Mesenchymal stem cell (in vitro differentiated cells and primary cell): ENCODE data around the gene STX12.

Source experiments
- DNase-seq: peaks from one replicate; pipeline ENCODE4 v3.0.0-alpha.2; 2013
- H2AFZ ChIP-seq: one replicate; pipeline ENCODE4 v1.6.1; 2013; ENCODE audit warnings: low read depth, mild to moderate bottlenecking, control low read depth, inconsistent platforms, low read length, moderate library complexity
- H2AK5ac ChIP-seq: 2 replicates; pipeline ENCODE4 v1.6.1; 2013; ENCODE audit warnings: low read length, moderate library complexity, mild to moderate bottlenecking, inconsistent platforms; ENCODE audit not compliant: severe bottlenecking
- H2BK120ac ChIP-seq: one replicate; pipeline ENCODE4 v1.6.1; 2013; ENCODE audit warnings: low read depth, mild to moderate bottlenecking, inconsistent platforms, low read length, moderate library complexity
- H2BK12ac ChIP-seq, 2 experiments: one replicate each; pipeline ENCODE4 v1.6.1; 2013; ENCODE audit warnings: inconsistent platforms in 2 of 2, low read length in 2 of 2, mild to moderate bottlenecking in 2 of 2, moderate library complexity in 2 of 2, control low read depth in 1 of 2
- H2BK15ac ChIP-seq: one replicate; pipeline ENCODE4 v1.6.1; 2013; ENCODE audit warnings: mild to moderate bottlenecking, low read depth, inconsistent platforms; ENCODE audit not compliant: poor library complexity, severe bottlenecking
- H2BK5ac ChIP-seq: 2 replicates; pipeline ENCODE4 v1.6.1; 2013; ENCODE audit warnings: low read depth, mild to moderate bottlenecking, low read length, control low read depth, inconsistent platforms; ENCODE audit not compliant: poor library complexity, severe bottlenecking
- H3K14ac ChIP-seq, 2 experiments: one replicate each; pipeline ENCODE4 v1.6.1; 2013; ENCODE audit warnings: inconsistent platforms in 2 of 2, low read length in 2 of 2, control low read depth in 1 of 2, mild to moderate bottlenecking in 1 of 2, moderate library complexity in 1 of 2
- H3K18ac ChIP-seq, 2 experiments: one replicate each; pipeline ENCODE4 v1.6.1; 2013; ENCODE audit warnings: inconsistent platforms in 2 of 2, low read length in 2 of 2, control low read depth in 1 of 2, low read depth in 1 of 2, mild to moderate bottlenecking in 1 of 2
- H3K23ac ChIP-seq, 2 experiments: one replicate each; pipeline ENCODE4 v1.6.1; 2013; ENCODE audit warnings: inconsistent platforms in 2 of 2, low read length in 2 of 2, mild to moderate bottlenecking in 2 of 2, moderate library complexity in 2 of 2, control low read depth in 1 of 2
- H3K27ac ChIP-seq: 2 replicates; pipeline ENCODE4 v1.5.1; 2013; ENCODE audit warnings: mild to moderate bottlenecking, moderate library complexity, low read length, control low read depth, inconsistent platforms; ENCODE audit not compliant: poor library complexity, severe bottlenecking
- H3K27me3 ChIP-seq, 2 experiments: 2 replicates each; pipeline versions ENCODE4 v1.6.1 to v1.7.0; 2013; ENCODE audit warnings: low read length in 2 of 2, mild to moderate bottlenecking in 2 of 2, moderate library complexity in 2 of 2, control low read depth in 1 of 2, inconsistent platforms in 1 of 2; ENCODE audit not compliant: control insufficient read depth in 1 of 2, insufficient read depth in 1 of 2
- H3K36me3 ChIP-seq, 2 experiments: 2 replicates each; pipeline versions ENCODE4 v1.6.1 to v1.7.0; 2013; ENCODE audit warnings: low read length in 2 of 2, control low read depth in 1 of 2, inconsistent platforms in 1 of 2, low read depth in 1 of 2, mild to moderate bottlenecking in 1 of 2; ENCODE audit not compliant: insufficient read depth in 2 of 2, control insufficient read depth in 1 of 2
- H3K4ac ChIP-seq, 2 experiments: one replicate each; pipeline ENCODE4 v1.6.1; 2013; ENCODE audit warnings: inconsistent platforms in 2 of 2, low read length in 2 of 2, mild to moderate bottlenecking in 2 of 2, moderate library complexity in 2 of 2, control low read depth in 1 of 2, low read depth in 1 of 2
- H3K4me1 ChIP-seq: 2 replicates; pipeline ENCODE4 v1.6.1; 2013; ENCODE audit warnings: low read depth, low read length, control low read depth; ENCODE audit not compliant: control insufficient read depth, insufficient read depth
- H3K4me2 ChIP-seq: 2 replicates; pipeline ENCODE4 v1.6.1; 2013; ENCODE audit warnings: low read length, mild to moderate bottlenecking, inconsistent platforms; ENCODE audit not compliant: poor library complexity, severe bottlenecking
- H3K4me3 ChIP-seq, 2 experiments: 2 replicates each; pipeline versions ENCODE4 v1.5.1 to v1.7.0; 2013; ENCODE audit warnings: low read length in 2 of 2, mild to moderate bottlenecking in 2 of 2, control low read depth in 1 of 2, low read depth in 1 of 2; ENCODE audit not compliant: insufficient read depth in 1 of 2
- H3K79me1 ChIP-seq: replicated peaks from 2 replicates; pipeline ENCODE4 v1.6.1; 2013; ENCODE audit warnings: mild to moderate bottlenecking, control low read depth, low read length, inconsistent platforms; ENCODE audit not compliant: poor library complexity, severe bottlenecking
- H3K9ac ChIP-seq: 2 replicates; pipeline ENCODE4 v1.7.0; 2013; ENCODE audit warnings: mild to moderate bottlenecking, low read length, moderate library complexity
- H3K9me3 ChIP-seq: 2 replicates; pipeline ENCODE4 v1.7.0; 2013; ENCODE audit warnings: mild to moderate bottlenecking, low read length; ENCODE audit not compliant: control insufficient read depth
- H4K8ac ChIP-seq: one replicate; pipeline ENCODE4 v1.6.1; 2013; ENCODE audit warnings: inconsistent platforms, mild to moderate bottlenecking, low read length, moderate library complexity
- H4K91ac ChIP-seq: one replicate; pipeline ENCODE4 v1.6.1; 2013; ENCODE audit warnings: mild to moderate bottlenecking, low read length, inconsistent platforms
- WGBS: methylation state at CpG from one replicate; pipeline ENCODE4 v1.1.7; 2013; ENCODE audit warnings: mixed read lengths; 5-methylcytosine and 5-hydroxymethylcytosine counted together

Gene STX12

DNA sequence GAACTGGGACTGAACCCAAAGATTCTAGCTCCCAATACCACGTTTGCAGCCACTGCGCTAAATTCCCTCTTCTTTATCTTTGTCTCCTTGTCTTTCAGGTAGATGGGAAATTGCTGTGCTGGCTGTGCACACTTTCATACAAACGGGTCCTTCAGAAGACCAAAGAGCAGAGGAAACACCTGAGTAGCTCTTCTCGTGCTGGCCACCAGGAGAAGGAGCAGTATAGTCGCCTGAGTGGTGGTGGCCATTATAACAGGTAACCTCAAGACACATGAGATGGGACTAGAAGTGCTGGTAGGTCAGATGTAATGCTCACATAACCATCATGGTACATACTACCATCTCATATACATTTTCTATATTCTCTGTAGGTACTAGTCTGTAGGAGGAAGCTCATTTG, 28.5 kb upstream of the STX12 start:
- no peak overlapping the region for H3K27ac ChIP-seq
- no peak overlapping the region for H4K91ac ChIP-seq

DNA sequence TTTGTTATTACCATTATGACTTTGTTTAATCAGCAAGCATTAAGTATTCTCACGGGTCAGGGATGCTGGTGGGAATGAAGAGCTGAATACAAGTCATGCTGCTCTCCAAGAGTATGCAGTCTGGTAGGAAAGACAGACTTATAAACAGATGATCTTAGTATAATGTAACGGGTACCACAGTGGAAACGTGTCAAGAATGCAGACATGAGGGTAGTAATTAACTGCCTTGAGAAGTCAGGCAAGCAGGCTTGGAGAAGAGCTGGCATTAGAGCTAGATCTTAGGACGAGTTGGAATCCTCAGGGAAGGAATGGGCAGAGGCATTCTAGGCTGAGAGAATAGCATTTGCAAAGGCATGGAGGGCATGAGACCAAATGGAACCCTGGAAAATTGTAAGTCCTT, 27.6 kb upstream of the STX12 start:
- Histone ChIP-seq H2BK12ac (no peak overlapping the region), H2AFZ (no peak overlapping the region), H3K27me3 (no peaks in the 10 kb centered on the region), H3K4ac (no peak overlapping the region), H3K14ac (no peak overlapping the region), H3K36me3 (peaks cover 20 to 82% of the 10 kb centered on the region in 2 experiments), H3K4me3 (no peak overlapping the region), H3K9me3 (no peaks in the 10 kb centered on the region), H3K27ac (no peak overlapping the region), H3K18ac (no peak overlapping the region), H4K91ac (no peak overlapping the region), H4K8ac (no peak overlapping the region), H2BK120ac (no peak overlapping the region), H3K23ac (no peak overlapping the region), H3K79me1 (peaks cover 1% of the 10 kb centered on the region), H2BK15ac (no peak overlapping the region), H3K4me2 (no peak overlapping the region), H2BK5ac (no peak overlapping the region), H2AK5ac (no peak overlapping the region), H3K9ac (no peak overlapping the region), H3K4me1 (no peaks in the 10 kb centered on the region)
- no peak for DNase-seq
- WGBS, result 94% methylated on average over 4 of the region's 4 CpGs

More for the DNA sequence above, 28.5 kb upstream of the STX12 start:
- no peak overlapping the region for H3K4ac ChIP-seq
- 92% methylated on average over 4 of the region's 5 CpGs for WGBS
- no peak overlapping the region for H3K4me3 ChIP-seq
- no peak overlapping the region for H3K9ac ChIP-seq
- H4K8ac ChIP-seq, result no peak overlapping the region
- H3K79me1 ChIP-seq, result peaks cover 1% of the 10 kb centered on the region
- no peak overlapping the region for H2BK15ac ChIP-seq
- no peak overlapping the region for H2AK5ac ChIP-seq
- no peak overlapping the region for H2BK120ac ChIP-seq
- no peak overlapping the region for H3K18ac ChIP-seq
- no peak overlapping the region for H2BK5ac ChIP-seq
- H3K4me1 ChIP-seq, result no peaks in the 10 kb centered on the region
- H3K9me3 ChIP-seq, result no peaks in the 10 kb centered on the region
- H2BK12ac ChIP-seq, result no peak overlapping the region
- H2AFZ ChIP-seq, result no peak overlapping the region
- H3K14ac ChIP-seq, result no peak overlapping the region
- DNase-seq, result no peak
- no peak overlapping the region for H3K4me2 ChIP-seq
- peaks cover 23 to 82% of the 10 kb centered on the region in 2 experiments for H3K36me3 ChIP-seq
- H3K27me3 ChIP-seq, result no peaks in the 10 kb centered on the region
- H3K23ac ChIP-seq, result no peak overlapping the region

DNA sequence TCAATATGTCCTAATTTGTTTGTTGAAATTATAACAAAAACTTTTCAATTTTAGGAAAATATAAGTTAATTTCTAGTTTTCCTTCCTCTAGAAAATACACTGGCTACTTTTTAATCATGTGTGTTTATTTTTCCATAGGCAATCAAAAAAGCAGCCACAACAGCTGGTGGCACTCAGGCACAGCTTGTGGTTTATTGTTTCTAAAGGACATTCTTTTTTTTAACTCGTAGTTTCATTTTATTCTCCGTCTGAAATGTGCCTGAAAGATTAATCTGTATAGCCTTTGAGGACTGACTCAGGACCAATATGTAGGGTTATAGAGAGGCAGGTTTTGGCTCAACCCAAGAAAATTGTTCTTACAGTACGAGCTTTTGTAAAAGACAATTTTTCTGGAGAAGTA, 20.7 kb upstream of the STX12 start:
- Histone ChIP-seq H2AFZ (no peak overlapping the region), H3K4me3 (no peak overlapping the region), H3K4ac (no peak overlapping the region), H2AK5ac (no peak overlapping the region), H3K9me3 (no peaks in the 10 kb centered on the region), H4K8ac (no peak overlapping the region), H3K4me2 (no peak overlapping the region), H3K79me1 (peaks cover 2% of the 10 kb centered on the region), H3K27ac (no peak overlapping the region), H3K23ac (no peak overlapping the region), H3K36me3 (peaks cover 16 to 83% of the 10 kb centered on the region in 2 experiments), H3K18ac (no peak overlapping the region), H3K14ac (no peak overlapping the region), H2BK12ac (no peak overlapping the region), H3K9ac (no peak overlapping the region), H3K27me3 (no peaks in the 10 kb centered on the region), H2BK15ac (no peak overlapping the region), H4K91ac (no peak overlapping the region), H3K4me1 (no peaks in the 10 kb centered on the region), H2BK5ac (no peak overlapping the region), H2BK120ac (no peak overlapping the region)
- 86% methylated on average over 3 of the region's 3 CpGs for WGBS
- peak; percentile 54 for DNase-seq

DNA sequence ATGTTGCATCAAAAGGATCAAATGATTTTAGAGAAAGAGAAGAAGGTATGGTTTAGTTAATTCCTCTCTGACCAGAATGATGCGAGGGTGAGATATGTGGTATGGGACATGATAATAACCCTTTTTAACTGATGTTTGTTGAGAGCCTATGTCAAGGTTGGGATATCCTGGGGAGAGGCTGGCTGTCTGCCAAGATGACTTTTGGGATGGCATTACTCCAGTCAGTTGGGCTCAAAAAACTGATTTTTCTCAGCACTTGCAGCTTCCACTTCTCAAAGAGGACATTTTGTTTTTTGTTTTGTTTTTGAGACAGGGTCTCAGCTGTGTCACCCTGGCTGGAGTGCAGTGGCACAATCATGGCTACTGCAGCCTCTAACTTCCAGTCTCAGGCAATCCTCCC, 17.7 kb upstream of the STX12 start:
- Histone ChIP-seq H2BK5ac (no peak overlapping the region), H3K4me1 (no peaks in the 10 kb centered on the region), H2BK120ac (no peak overlapping the region), H3K14ac (no peak overlapping the region), H3K4me2 (no peak overlapping the region), H3K9me3 (no peaks in the 10 kb centered on the region), H3K27ac (no peak overlapping the region), H4K91ac (no peak overlapping the region), H3K36me3 (peaks cover 15 to 86% of the 10 kb centered on the region in 2 experiments), H3K4me3 (no peak overlapping the region), H2BK15ac (no peak overlapping the region), H4K8ac (no peak overlapping the region), H3K23ac (no peak overlapping the region), H3K9ac (no peak overlapping the region), H3K18ac (no peak overlapping the region), H2BK12ac (no peak overlapping the region), H3K27me3 (no peaks in the 10 kb centered on the region), H3K79me1 (peaks cover 2% of the 10 kb centered on the region), H3K4ac (no peak overlapping the region), H2AK5ac (no peak overlapping the region), H2AFZ (no peak overlapping the region)
- no peak for DNase-seq
- whole genome bisulfite sequencing, result 96% methylated on average over 1 of the region's 1 CpG
